HepG2 (cell line): Measurements from ENCODE around the gene SCGB1C1. TPM values are rescaled to one million over a fixed set of nuclear protein-coding genes. Genes with fewer than 3 reads are reported as not detected.

ENCODE experiments used
- ATAC-seq: fragments of 200-7000 bp; cut with Tn5 transposase; 3 replicates; pipeline ENCODE4 v1.9.1; 2020; ENCODE audit warnings: mild to moderate bottlenecking, moderate library complexity
- BruUV-seq: library from RNA; stranded (reverse); fragments of 400-500 nt; replicated peaks from 2 replicates; lab custom pipeline; 2021; lab: Mats Ljungman, UMichigan
- CTCF ChIA-PET: fragments of 300-600 bp; formaldehyde crosslinking; extraction: SDS; loops from one replicate; lab custom pipeline; 2021; ENCODE audit warnings: low total read pairs, inconsistent platforms, low intra/inter-chr PET ratio; lab: Yijun Ruan, JAX
- POLR2A ChIA-PET: fragments of 350-600 bp; sonication (Branson Sonifier 250); formaldehyde crosslinking; loops from one replicate; lab custom pipeline; 2020; ENCODE audit warnings: antibody characterized with exemption, inconsistent platforms; lab: Yijun Ruan, JAX
- DNase-seq: peaks from one replicate; pipeline ENCODE4 v3.0.0-alpha.2; 2015; ENCODE audit warnings: low spot score
- FAIRE-seq: peaks from 3 replicates; lab custom pipeline; 2011; peaks lifted over from hg19 to GRCh38; lab: Jason Lieb, UNC
- H2AFZ ChIP-seq: one replicate; pipeline ENCODE4 v1.6.1; 2011; ENCODE audit warnings: low read length, inconsistent platforms
- H3K27ac ChIP-seq: fragments of 300-600 bp; 3 replicates; pipeline ENCODE4 v1.8.0; 2011; ENCODE audit warnings: mixed run types, mild to moderate bottlenecking, mixed read lengths, low read length, inconsistent platforms; ENCODE audit not compliant: insufficient read depth; ENCODE audit errors: extremely low read length
- H3K27me3 ChIP-seq, 2 experiments: fragments of 200-600 bp in 1 of 2; 2 replicates in 1 of 2; 3 replicates in 1 of 2; pipeline versions ENCODE4 v1.6.0 to v1.8.0; 2011; ENCODE audit warnings: low read length in 2 of 2, mild to moderate bottlenecking in 2 of 2, moderate library complexity in 2 of 2, inconsistent platforms in 1 of 2; ENCODE audit not compliant: insufficient read depth in 2 of 2, control insufficient read depth in 1 of 2
- H3K36me3 ChIP-seq, 2 experiments: fragments of 200-600 bp in 1 of 2; replicated peaks in 1 of 2; 2 replicates in 1 of 2; 3 replicates in 1 of 2; pipeline versions ENCODE4 v1.5.1 to v1.8.0; 2011; ENCODE audit warnings: low read length in 2 of 2, inconsistent platforms in 1 of 2; ENCODE audit not compliant: insufficient read depth in 2 of 2, control insufficient read depth in 1 of 2
- H3K4me1 ChIP-seq: 2 replicates; pipeline ENCODE4 v1.5.1; 2012; ENCODE audit warnings: low read length, inconsistent platforms; ENCODE audit not compliant: insufficient read depth
- H3K4me2 ChIP-seq: 2 replicates; pipeline ENCODE4 v1.6.0; 2011; ENCODE audit warnings: low read depth, low read length, inconsistent platforms
- H3K4me3 ChIP-seq, 3 experiments: fragments of 200-600 bp in 1 of 3; sonication (generic), shearing (Covaris generic) in 1 of 3; replicated peaks in 1 of 3; 2 replicates each; pipeline ENCODE4 v1.5.1; 2011 to 2016; ENCODE audit warnings: low read length in 3 of 3, inconsistent platforms in 2 of 3, low read depth in 2 of 3, mild to moderate bottlenecking in 2 of 3, control low read depth in 1 of 3, mixed read lengths in 1 of 3; ENCODE audit not compliant: insufficient read depth in 1 of 3
- H3K79me2 ChIP-seq: one replicate; pipeline ENCODE4 v1.6.1; 2011; ENCODE audit warnings: low read length, inconsistent platforms; ENCODE audit not compliant: insufficient read depth
- H3K9ac ChIP-seq: 2 replicates; pipeline ENCODE4 v1.6.0; 2011; ENCODE audit warnings: mild to moderate bottlenecking, low read depth, low read length, inconsistent platforms; ENCODE audit not compliant: insufficient read depth
- H3K9me3 ChIP-seq: 2 replicates; pipeline ENCODE4 v1.5.1; 2012; ENCODE audit warnings: mild to moderate bottlenecking, low read length
- H4K20me1 ChIP-seq: 2 replicates; pipeline ENCODE4 v1.6.0; 2011; ENCODE audit warnings: inconsistent platforms, mild to moderate bottlenecking, low read length, moderate library complexity; ENCODE audit not compliant: insufficient read depth
- ATF1 ChIP-seq: IDR thresholded peaks from 2 replicates; pipeline ENCODE4 v1.6.1; 2016; ENCODE audit warnings: mild to moderate bottlenecking, control low read depth
- DMAP1 ChIP-seq: IDR thresholded peaks from 2 replicates; pipeline ENCODE4 v1.6.1; 2016
- GTF2F1 ChIP-seq: fragments of 150-350 bp; IDR thresholded peaks from 2 replicates; pipeline ENCODE4 v1.6.1; 2014; ENCODE audit warnings: low read length
- HCFC1 ChIP-seq: fragments of 150-350 bp; IDR thresholded peaks from 2 replicates; pipeline ENCODE4 v1.6.1; 2014; ENCODE audit warnings: low read depth, low read length
- HDAC2 ChIP-seq: sonication (generic); formaldehyde crosslinking; IDR thresholded peaks from 2 replicates; pipeline ENCODE4 v1.4.0; 2020; ENCODE audit warnings: missing genetic modification reagents
- HMG20A ChIP-seq: IDR thresholded peaks from 2 replicates; pipeline ENCODE4 v1.6.1; 2016; ENCODE audit warnings: borderline replicate concordance
- JUND ChIP-seq: sonication (generic); formaldehyde crosslinking; IDR thresholded peaks from 2 replicates; pipeline ENCODE4 v1.8.0; 2022; ENCODE audit warnings: mild to moderate bottlenecking, missing genetic modification reagents
- MLLT10 ChIP-seq: sonication (generic); formaldehyde crosslinking; IDR thresholded peaks from 2 replicates; pipeline ENCODE4 v1.4.0; 2020; ENCODE audit warnings: missing genetic modification reagents
- MTA1 ChIP-seq: sonication (generic); formaldehyde crosslinking; IDR thresholded peaks from 2 replicates; pipeline ENCODE4 v1.4.0; 2020; ENCODE audit warnings: missing genetic modification reagents, mild to moderate bottlenecking, borderline replicate concordance
- RFX1 ChIP-seq: fragments of 450-650 bp; IDR thresholded peaks from 2 replicates; pipeline ENCODE4 v1.6.1; 2017
- U2AF1 ChIP-seq: fragments of 200-400 bp; formaldehyde crosslinking; optimal IDR thresholded peaks from 2 replicates; pipeline ENCODE3; 2017; ENCODE audit warnings: mild to moderate bottlenecking, low read depth, low read length
- XBP1 ChIP-seq: sonication (generic); formaldehyde crosslinking; IDR thresholded peaks from 2 replicates; pipeline ENCODE4 v1.5.0; 2020; ENCODE audit warnings: missing genetic modification reagents
- ZNF225 ChIP-seq: sonication (generic); formaldehyde crosslinking; IDR thresholded peaks from 2 replicates; pipeline ENCODE4 v1.4.0; 2020; ENCODE audit warnings: mild to moderate bottlenecking, missing genetic modification reagents
- ZNF317 ChIP-seq: sonication (generic); formaldehyde crosslinking; IDR thresholded peaks from 2 replicates; pipeline ENCODE4 v1.5.0; 2020; ENCODE audit warnings: mild to moderate bottlenecking, missing genetic modification reagents
- ZNF747 ChIP-seq: sonication (generic); formaldehyde crosslinking; IDR thresholded peaks from 2 replicates; pipeline ENCODE4 v1.8.1; 2023; ENCODE audit warnings: missing genetic modification reagents, mild to moderate bottlenecking, borderline replicate concordance
- WGBS: methylation state at CpG from one replicate; pipeline ENCODE4 v1.1.6; 2017; ENCODE audit warnings: low lambda C conversion rate; 5-methylcytosine and 5-hydroxymethylcytosine counted together
- in situ Hi-C: cut with HindIII; loops from 2 replicates; pipeline ENCODE4 v1.10.0; 2017; ENCODE audit warnings: low pct_unique_long_range_greater_than_20kb; ENCODE audit not compliant: extremely low pct_ligation_motif_present
- intact Hi-C: fragments of 100-400 bp; cut with micrococcal nuclease; formaldehyde crosslinking; loops from one replicate; pipeline ENCODE4 v1.10.0; 2022; ENCODE audit not compliant: unreplicated experiment
- polyA plus RNA-seq, 8 experiments: library from polyadenylated mRNA; depleted of rRNA in 3 of 8; stranded (reverse) in 7 of 8; unstranded in 1 of 8; fragments of >200 nt; fragmentation: Illumina TruSeq in 4 of 8; extraction: Trizol in 4 of 8; gene quantifications; 2 replicates each; pipeline versions ENCODE4 v1.2.1 to v1.2.3, GENCODE V29; 2011 to 2016; ENCODE audit warnings: low read depth in 4 of 8, missing spikeins in 1 of 8, mixed read lengths in 1 of 8; ENCODE audit not compliant: insufficient read depth in 1 of 8
- total RNA-seq, 5 experiments: library from RNA; depleted of rRNA; stranded (reverse); fragments of >200 nt; fragmentation: Illumina TruSeq; extraction: Trizol; gene quantifications; 2 replicates each; pipeline ENCODE4 v1.2.3, GENCODE V29; 2016; ENCODE audit warnings: low read depth in 1 of 5
- TF ChIP-seq, protein P1 (sequence below): sonication (generic); formaldehyde crosslinking; IDR thresholded peaks from 2 replicates; pipeline ENCODE4 v1.8.0; 2022; ENCODE audit warnings: mild to moderate bottlenecking, missing genetic modification reagents, moderate library complexity

SCGB1C1 gene
- total and polyA plus RNA-seq, 2 of the 13 experiments (the other 11 are each of a cell fraction or from before 2014, with no cell fraction given) = not detected

DNA sequence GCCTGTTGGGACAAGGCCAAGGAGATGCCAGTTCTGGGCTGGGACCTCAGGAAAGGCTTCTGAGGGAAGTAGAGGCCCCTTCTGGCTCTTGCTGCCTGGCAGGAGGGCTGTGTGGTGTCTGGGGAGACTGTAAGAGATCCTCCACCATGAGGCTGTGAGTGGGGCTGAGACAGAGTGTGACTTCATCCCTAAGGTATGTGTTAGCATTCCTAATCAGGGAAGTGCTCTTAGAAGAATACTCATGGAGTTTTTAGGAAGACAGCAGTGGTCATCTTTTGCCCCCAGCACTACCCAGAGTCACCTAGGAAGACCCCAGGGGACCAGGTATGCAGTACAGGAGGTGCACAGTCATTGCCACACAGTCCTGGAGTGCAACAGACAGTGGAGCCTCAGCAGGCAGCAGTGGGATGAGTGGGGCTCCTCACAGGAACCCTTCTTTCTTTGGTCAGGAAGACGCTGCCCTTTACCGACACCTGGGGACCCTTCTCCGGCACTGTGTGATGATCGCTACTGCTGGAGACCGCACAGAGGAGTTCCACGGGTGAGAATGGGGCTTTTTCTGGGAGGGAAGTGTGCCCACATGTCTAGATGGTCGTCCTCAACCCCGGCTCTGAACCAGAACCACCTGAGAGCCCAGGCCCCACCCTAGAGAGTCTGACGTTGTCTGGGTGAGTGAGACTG, 17.4 kb downstream of the SCGB1C1 start:
- WGBS = 100% methylated on average over 4 of the region's 9 CpGs

DNA sequence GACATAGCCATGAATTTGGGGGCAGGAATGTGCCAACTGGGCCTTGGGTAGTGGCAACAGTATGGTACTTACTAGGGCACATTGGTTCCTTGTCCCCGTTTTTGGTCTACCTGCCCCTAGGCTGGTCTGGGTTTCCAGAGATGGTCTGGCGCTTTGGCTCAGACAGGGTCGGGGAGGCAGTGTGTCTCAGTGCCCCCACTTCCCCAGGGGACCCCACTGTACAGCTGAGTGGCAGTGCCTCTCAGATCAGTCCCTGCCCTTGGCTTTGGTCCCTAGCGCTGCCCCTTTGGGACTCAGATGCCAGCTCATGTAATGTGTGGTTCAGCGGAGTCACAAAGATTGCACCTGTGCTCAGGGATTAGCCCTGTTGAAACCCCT, 17.9 kb downstream of the SCGB1C1 start:
- H2AFZ ChIP-seq = no peak overlapping the region
- no peak for DNase-seq
- 100% methylated on average over 1 of the region's 5 CpGs for WGBS
- intact Hi-C loops (no loop called here), in situ Hi-C loops (no loop called here)
- H3K79me2 ChIP-seq = peaks cover 39% of the 10 kb centered on the region
- TF ChIP-seq XBP1 (no peak), ZNF225 (CRISPR knock-in tag) (0 out of 2 replicates have a peak, but pooled peaks have one; percentile 29), JUND (CRISPR knock-in tag) (no peak)
- POLR2A ChIA-PET = no interaction called here
- no peaks in the 10 kb centered on the region for H3K9me3 ChIP-seq
- peaks cover 30% of the 10 kb centered on the region for H3K4me1 ChIP-seq
- H3K4me3 ChIP-seq = no peak overlapping the region
- CTCF ChIA-PET = no interaction called here
- BruUV-seq = no TSS peak
- no peak overlapping the region for H3K27ac ChIP-seq
- H4K20me1 ChIP-seq = peaks cover 3% of the 10 kb centered on the region; the same call in 1 of the 2 replicates
- no peaks in the 10 kb centered on the region; a peak in 1 of 5 replicates for H3K27me3 ChIP-seq
- H3K4me2 ChIP-seq = no peak overlapping the region
- ATAC-seq = no peak
- peaks cover 35 to 55% of the 10 kb centered on the region in 2 experiments for H3K36me3 ChIP-seq
- H3K9ac ChIP-seq = no peak overlapping the region
- FAIRE-seq = no peak

More for the DNA sequence above, 17.4 kb downstream of the SCGB1C1 start:
- no TSS peak for BruUV-seq
- H3K27me3 ChIP-seq = no peaks in the 10 kb centered on the region; a peak in 1 of 5 replicates
- no peak overlapping the region for H2AFZ ChIP-seq
- intact Hi-C loops = no loop called here
- peak overlapping the region; percentile 18 for H3K27ac ChIP-seq
- FAIRE-seq (no peak), DNase-seq (no peak), ATAC-seq (no peak)
- H3K4me2 ChIP-seq = peak overlapping the region; percentile 85
- ChIA-PET POLR2A (interaction anchor here (1.1 kb wide), 1 partner anchor 146 kb away, joined by 4 read pairs; no protein-coding TSS in a partner anchor), CTCF (no interaction called here)
- TF ChIP-seq ZNF317 (CRISPR knock-in tag) (no peak), RFX1 (no peak), ATF1 (CRISPR knock-in tag) (no peak), U2AF1 (no peak), DMAP1 (CRISPR knock-in tag) (no peak), HDAC2 (CRISPR knock-in tag) (no peak), GTF2F1 (no peak), MTA1 (CRISPR knock-in tag) (no peak), ZNF747 (CRISPR knock-in tag) (no peak), HMG20A (CRISPR knock-in tag) (no peak), HCFC1 (no peak), MLLT10 (no peak)
- TF ChIP-seq, protein P1, sequence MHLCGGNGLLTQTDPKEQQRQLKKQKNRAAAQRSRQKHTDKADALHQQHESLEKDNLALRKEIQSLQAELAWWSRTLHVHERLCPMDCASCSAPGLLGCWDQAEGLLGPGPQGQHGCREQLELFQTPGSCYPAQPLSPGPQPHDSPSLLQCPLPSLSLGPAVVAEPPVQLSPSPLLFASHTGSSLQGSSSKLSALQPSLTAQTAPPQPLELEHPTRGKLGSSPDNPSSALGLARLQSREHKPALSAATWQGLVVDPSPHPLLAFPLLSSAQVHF (CRISPR knock-in tag) = no peak
- peaks cover 30% of the 10 kb centered on the region for H3K4me1 ChIP-seq
- H3K4me3 ChIP-seq = peak overlapping the region in 2 of 3 experiments; percentile 5 to 90; a peak in 2 of 6 replicates
- peaks cover 45% of the 10 kb centered on the region for H3K79me2 ChIP-seq
- H3K9ac ChIP-seq = peak overlapping the region; percentile 100; the same call in 1 of the 2 replicates
- peaks cover 7% of the 10 kb centered on the region; the same call in 1 of the 2 replicates for H4K20me1 ChIP-seq
- peaks cover 35 to 58% of the 10 kb centered on the region in 2 experiments for H3K36me3 ChIP-seq
- in situ Hi-C loops = no loop called here
- no peaks in the 10 kb centered on the region for H3K9me3 ChIP-seq
